Kidney glomerular epithelial cell (primary cell): ENCODE results near the gene ETFRF1.

Experiments
- DNase-seq: peaks from one replicate; lab custom pipeline; 2025; lab: John Stamatoyannopoulos, UW

ETFRF1 gene

GRCh38 chr12:25213338-25213737 lies 18.3 kb downstream of the ETFRF1 start:
- DNase-seq: no peak

- DNase-seq: no peak
Measured at GRCh38 chr12:25236190-25236589, 41.2 kb downstream of the ETFRF1 start.

GRCh38 chr12:25236626-25237025 lies 41.6 kb downstream of the ETFRF1 start:
- DNase-seq: no peak

GRCh38 chr12:25241167-25242020 lies 46.4 kb downstream of the ETFRF1 start:
- peak; percentile 34 for DNase-seq

GRCh38 chr12:25242981-25243679 lies 48.1 kb downstream of the ETFRF1 start:
- DNase-seq: no peak

- DNase-seq: no peak
Measured at GRCh38 chr12:25243680-25243990, 48.6 kb downstream of the ETFRF1 start.

- DNase-seq: no peak
Measured at GRCh38 chr12:25245491-25245890, 50.5 kb downstream of the ETFRF1 start.

- DNase-seq: no peak
Measured at GRCh38 chr12:25248137-25248536, 53.1 kb downstream of the ETFRF1 start.

GRCh38 chr12:25248732-25249131 lies 53.7 kb downstream of the ETFRF1 start:
- no peak for DNase-seq

GRCh38 chr12:25249931-25250738 lies 55.1 kb downstream of the ETFRF1 start:
- DNase-seq: peak; percentile 33

GRCh38 chr12:25250744-25251730 lies 56.0 kb downstream of the ETFRF1 start, which contains the start of gene KRAS:
Gene KRAS (minus strand): TSS chr12:25250929.
- peak; percentile 74 for DNase-seq

GRCh38 chr12:25251769-25252168 lies 56.7 kb downstream of the ETFRF1 start:
- no peak for DNase-seq

GRCh38 chr12:25252946-25253345 lies 57.9 kb downstream of the ETFRF1 start:
- no peak for DNase-seq

GRCh38 chr12:25253371-25254068 lies 58.5 kb downstream of the ETFRF1 start:
- no peak for DNase-seq

GRCh38 chr12:25254271-25254880 lies 59.3 kb downstream of the ETFRF1 start:
- DNase-seq: peak; percentile 45
